GM12878 (cell line): ENCODE data around the gene LMOD3.

Experiments used
- ATF2 ChIP-seq: IDR thresholded peaks from 2 replicates; pipeline ENCODE4 v1.6.1; 2012; ENCODE audit warnings: low read length, inconsistent platforms
- BCLAF1 ChIP-seq: fragments of 450-650 bp; IDR thresholded peaks from 2 replicates; pipeline ENCODE4 v1.6.1; 2017; ENCODE audit warnings: antibody characterized with exemption, mild to moderate bottlenecking, moderate library complexity
- CHD1 ChIP-seq: IDR thresholded peaks from 2 replicates; pipeline ENCODE4 v1.6.1; 2012; ENCODE audit warnings: low read depth, low read length, improper control_type of control experiment
- CREB1 ChIP-seq: IDR thresholded peaks from 2 replicates; pipeline ENCODE4 v1.6.1; 2012; ENCODE audit warnings: low read depth, mild to moderate bottlenecking, inconsistent platforms
- CTCF ChIP-seq, 3 experiments: IDR thresholded peaks in 2 of 3; conservative IDR thresholded peaks in 1 of 3; 2 replicates each; pipeline ENCODE4 v1.5.1; 2011; ENCODE audit warnings: low read depth in 3 of 3, low read length in 3 of 3, mild to moderate bottlenecking in 3 of 3, control low read depth in 2 of 3, moderate library complexity in 2 of 3, inconsistent platforms in 1 of 3, mixed read lengths in 1 of 3; ENCODE audit not compliant: control insufficient read depth in 2 of 3, insufficient read depth in 1 of 3; ENCODE audit errors: extremely low read depth in 1 of 3
- GABPA ChIP-seq: IDR thresholded peaks from 2 replicates; pipeline ENCODE4 v1.6.1; 2014; ENCODE audit warnings: antibody characterized with exemption, low read depth, mild to moderate bottlenecking, inconsistent platforms
- MXI1 ChIP-seq: fragments of 150-350 bp; IDR thresholded peaks from 2 replicates; pipeline ENCODE4 v1.6.1; 2011; ENCODE audit warnings: low read depth, mild to moderate bottlenecking, inconsistent platforms, low read length, improper control_type of control experiment
- MYC ChIP-seq: IDR thresholded peaks from 2 replicates; pipeline ENCODE4 v1.6.1; 2011; ENCODE audit warnings: mild to moderate bottlenecking, low read length, moderate library complexity, inconsistent platforms; ENCODE audit not compliant: insufficient read depth, insufficient replicate concordance, insufficient read length, severe bottlenecking
- NRF1 ChIP-seq: conservative IDR thresholded peaks from 2 replicates; pipeline ENCODE4 v1.6.1; 2011; ENCODE audit warnings: mild to moderate bottlenecking, low read depth, low read length, improper control_type of control experiment
- PBX3 ChIP-seq: IDR thresholded peaks from 2 replicates; pipeline ENCODE4 v1.6.1; 2011; ENCODE audit warnings: mild to moderate bottlenecking, low read depth, low read length, moderate library complexity; ENCODE audit not compliant: insufficient replicate concordance
- POLR2A ChIP-seq: IDR thresholded peaks from 2 replicates; pipeline ENCODE4 v1.6.1; 2011; ENCODE audit warnings: low read depth, mild to moderate bottlenecking, low read length
- POLR2AphosphoS5 ChIP-seq: IDR thresholded peaks from 2 replicates; pipeline ENCODE4 v1.6.1; 2011; ENCODE audit warnings: mild to moderate bottlenecking, low read length, inconsistent platforms
- SMC3 ChIP-seq: IDR thresholded peaks from 2 replicates; pipeline ENCODE4 v1.6.1; 2011; ENCODE audit warnings: low read length, improper control_type of control experiment, borderline replicate concordance

- no peak for TF ChIP-seq BCLAF1
- TF ChIP-seq CHD1 = no peak
- no peak for TF ChIP-seq GABPA
- TF ChIP-seq CTCF (IDR thresholded peaks at IDR 0.05 in 2 of 3, conservative IDR thresholded peaks at IDR 0.05 in 1 of 3; ENCODE audit: control insufficient read depth in 2 of 3, extremely low read depth in 1 of 3, insufficient read depth in 1 of 3, low read depth in 3 of 3, low read length in 3 of 3) = no peak
- no peak for TF ChIP-seq NRF1
- no peak for TF ChIP-seq MXI1
- no peak for TF ChIP-seq PBX3
- TF ChIP-seq ATF2 = no peak
- no peak for TF ChIP-seq POLR2AphosphoS5
- no peak for TF ChIP-seq SMC3
- TF ChIP-seq POLR2A = no peak
- no peak for TF ChIP-seq CREB1
- TF ChIP-seq MYC = no peak
Measured at GRCh38 chr3:69065318-69065964, 57.0 kb downstream of the LMOD3 start.
